Measurements from ENCODE around the gene EEF2. TPM values are rescaled to one million over a fixed set of nuclear protein-coding genes. Genes with fewer than 3 reads are reported as not detected.

The EEF2 gene
- total and polyA plus RNA-seq, 4 donors = 244 to 1,090 (median 818) TPM

- Histone ChIP-seq H3K4me3 (ENCODE audit: low read depth in 1 of 3, low read length in 3 of 3) (no peak overlapping the region), H3K9me3 (ENCODE audit: control insufficient read depth in 4 of 4, low read length in 3 of 4) (no peaks in the 10 kb centered on the region), H3K9ac (ENCODE audit: low read depth in 1 of 2, low read length in 2 of 2) (no peak overlapping the region), H3K27me3 (ENCODE audit: control insufficient read depth in 4 of 4, insufficient read depth in 4 of 4, low read length in 3 of 4) (no peaks in the 10 kb centered on the region), H3K27ac (ENCODE audit: low read depth in 1 of 2, low read length in 2 of 2) (no peak overlapping the region), H3K4me1 (ENCODE audit: control insufficient read depth in 4 of 4, insufficient read depth in 4 of 4, low read length in 3 of 4) (peaks cover 0 to 7% (median 2%) of the 10 kb centered on the region in 4 donors), H3K36me3 (ENCODE audit: control insufficient read depth in 4 of 4, insufficient read depth in 3 of 4, low read depth in 1 of 4, low read length in 3 of 4) (peaks cover 38 to 49% (median 45%) of the 10 kb centered on the region in 4 donors)
- no peak for DNase-seq (ENCODE audit: low spot score)
- TF ChIP-seq ZBTB33 (IDR thresholded peaks at IDR 0.05) (no peak), SP1 (IDR thresholded peaks at IDR 0.05) (no peak), EGR1 (IDR thresholded peaks at IDR 0.05; ENCODE audit: low read depth in 2 of 2) (no peak), HNF4A (conservative IDR thresholded peaks at IDR 0.05) (no peak), FOXA2 (IDR thresholded peaks at IDR 0.05) (no peak), GABPA (IDR thresholded peaks at IDR 0.05 in 1 of 2, conservative IDR thresholded peaks at IDR 0.05 in 1 of 2) (no peak), RXRA (IDR thresholded peaks at IDR 0.05) (no peak), HNF4G (IDR thresholded peaks at IDR 0.05) (no peak), CTCF (IDR thresholded peaks at IDR 0.05; ENCODE audit: low read depth, low read length, missing input control) (no peak), REST (IDR thresholded peaks at IDR 0.05) (no peak), MAX (IDR thresholded peaks at IDR 0.05) (no peak)
- 91% methylated on average over 8 of the region's 8 CpGs for WGBS
Measured at GRCh38 chr19:3975144-3975543, 10.1 kb downstream of the EEF2 start.

GRCh38 chr19:3970808-3971598 is 14.3 kb downstream of the EEF2 start, which contains the start of gene DAPK3:
Gene DAPK3 (minus strand): TSS chr19:3971099. CDS start chr19:3969735, 1,364 bp downstream.
- Histone ChIP-seq H3K4me1 (ENCODE audit: control insufficient read depth in 4 of 4, insufficient read depth in 4 of 4, low read length in 3 of 4) (peaks cover 4 to 25% (median 13%) of the 10 kb centered on the region in 4 donors), H3K27ac (ENCODE audit: low read depth in 1 of 2, low read length in 2 of 2) (peak within 1 kb of the TSS; percentile 84 to 90), H3K4me3 (ENCODE audit: low read depth in 1 of 3, low read length in 3 of 3) (peak within 1 kb of the TSS; percentile 72 to 89 (median 77)), H3K27me3 (ENCODE audit: control insufficient read depth in 4 of 4, insufficient read depth in 4 of 4, low read length in 3 of 4) (no peaks in the 10 kb centered on the region), H3K9me3 (ENCODE audit: control insufficient read depth in 4 of 4, low read length in 3 of 4) (no peaks in the 10 kb centered on the region), H3K36me3 (ENCODE audit: control insufficient read depth in 4 of 4, insufficient read depth in 3 of 4, low read depth in 1 of 4, low read length in 3 of 4) (peaks cover 5 to 21% (median 12%) of the 10 kb centered on the region in 4 donors), H3K9ac (ENCODE audit: low read depth in 1 of 2, low read length in 2 of 2) (peak within 1 kb of the TSS; percentile 30 to 68)
- under 1% methylated on average over 73 of the region's 73 CpGs for WGBS
- peak; percentile 97 for DNase-seq (ENCODE audit: low spot score)
- TF ChIP-seq REST (IDR thresholded peaks at IDR 0.05) = peak; percentile 98
- TF ChIP-seq CTCF (IDR thresholded peaks at IDR 0.05; ENCODE audit: low read depth, low read length, missing input control) = peak; percentile 22
- peak in 1 of 2 donors; percentile 50 for TF ChIP-seq EGR1 (IDR thresholded peaks at IDR 0.05; ENCODE audit: low read depth in 2 of 2)
- TF ChIP-seq JUND (IDR thresholded peaks at IDR 0.05) = no peak
- peak; percentile 31 to 55 for TF ChIP-seq RXRA (IDR thresholded peaks at IDR 0.05)
- TF ChIP-seq HNF4G (IDR thresholded peaks at IDR 0.05) = no peak
- peak; percentile 84 for TF ChIP-seq SP1 (IDR thresholded peaks at IDR 0.05)
- TF ChIP-seq RAD21 (IDR thresholded peaks at IDR 0.05) = no peak
- peak; percentile 13 to 26 for TF ChIP-seq HNF4A (conservative IDR thresholded peaks at IDR 0.05)
